ENCODE measurements around the gene RUNX2.

DNA sequence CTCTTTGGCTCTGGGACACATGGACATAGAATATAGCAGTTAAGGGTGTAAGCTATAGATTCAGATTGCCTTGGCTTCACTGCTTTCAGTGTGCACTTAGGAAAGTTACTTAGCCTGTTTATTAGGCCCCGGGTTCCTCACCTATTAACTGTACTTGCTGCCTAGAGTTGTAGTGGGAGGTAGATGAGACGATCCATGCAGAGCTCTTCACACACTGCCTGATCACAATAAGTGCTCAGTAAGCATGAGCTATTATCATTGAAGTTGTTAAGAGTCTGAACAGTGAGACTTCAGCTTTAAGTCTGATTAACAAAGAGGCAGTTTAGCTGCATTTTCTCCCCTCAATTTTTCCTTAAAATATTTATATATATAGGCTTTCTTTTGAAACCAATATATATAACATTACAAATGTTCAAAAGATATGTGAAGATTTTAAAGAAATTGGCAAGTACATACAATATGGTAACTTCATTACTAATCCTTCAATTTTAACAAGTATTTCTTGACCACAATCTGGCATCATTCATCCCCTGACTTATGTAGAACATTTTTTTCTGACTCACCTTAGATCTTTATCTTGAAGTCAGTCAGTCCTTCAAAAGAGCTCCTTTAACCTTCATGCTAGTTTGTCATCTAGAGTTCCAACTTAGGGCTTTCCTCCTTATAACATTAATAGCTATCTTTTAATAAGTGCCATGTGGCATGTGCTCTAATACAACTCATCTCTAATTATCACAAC lies 70.1 kb downstream of the RUNX2 start:
- TF ChIP-seq, protein P1, sequence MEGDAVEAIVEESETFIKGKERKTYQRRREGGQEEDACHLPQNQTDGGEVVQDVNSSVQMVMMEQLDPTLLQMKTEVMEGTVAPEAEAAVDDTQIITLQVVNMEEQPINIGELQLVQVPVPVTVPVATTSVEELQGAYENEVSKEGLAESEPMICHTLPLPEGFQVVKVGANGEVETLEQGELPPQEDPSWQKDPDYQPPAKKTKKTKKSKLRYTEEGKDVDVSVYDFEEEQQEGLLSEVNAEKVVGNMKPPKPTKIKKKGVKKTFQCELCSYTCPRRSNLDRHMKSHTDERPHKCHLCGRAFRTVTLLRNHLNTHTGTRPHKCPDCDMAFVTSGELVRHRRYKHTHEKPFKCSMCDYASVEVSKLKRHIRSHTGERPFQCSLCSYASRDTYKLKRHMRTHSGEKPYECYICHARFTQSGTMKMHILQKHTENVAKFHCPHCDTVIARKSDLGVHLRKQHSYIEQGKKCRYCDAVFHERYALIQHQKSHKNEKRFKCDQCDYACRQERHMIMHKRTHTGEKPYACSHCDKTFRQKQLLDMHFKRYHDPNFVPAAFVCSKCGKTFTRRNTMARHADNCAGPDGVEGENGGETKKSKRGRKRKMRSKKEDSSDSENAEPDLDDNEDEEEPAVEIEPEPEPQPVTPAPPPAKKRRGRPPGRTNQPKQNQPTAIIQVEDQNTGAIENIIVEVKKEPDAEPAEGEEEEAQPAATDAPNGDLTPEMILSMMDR (IDR thresholded peaks at IDR 0.05; ENCODE audit: insufficient read depth, low read depth, low read length) = no peak
- TF ChIP-seq EZH2 (IDR thresholded peaks at IDR 0.05; ENCODE audit: insufficient read depth, low read length) = no peak
